HepG2 (cell line): Measurements from ENCODE around the gene CAMK1. TPM values are rescaled to one million over a fixed set of nuclear protein-coding genes. Genes with fewer than 3 reads are reported as not detected.
A peak's percentile ranks its signal among the peaks of the same experiment; 100 is the strongest.

Experiments used
- CSRNP2 ChIP-seq: sonication (generic); formaldehyde crosslinking; conservative IDR thresholded peaks from 2 replicates; pipeline ENCODE4 v1.8.0; 2022; ENCODE audit warnings: low read depth, missing genetic modification reagents
- FOSL2 ChIP-seq: sonication (generic); formaldehyde crosslinking; IDR thresholded peaks from 2 replicates; pipeline ENCODE4 v1.4.0; 2020; ENCODE audit warnings: missing genetic modification reagents
- GABPB1 ChIP-seq: IDR thresholded peaks from 2 replicates; pipeline ENCODE4 v1.6.1; 2016; ENCODE audit warnings: mild to moderate bottlenecking, missing genetic modification reagents, moderate library complexity, missing compliant biosample characterization
- GMEB2 ChIP-seq: IDR thresholded peaks from 2 replicates; pipeline ENCODE4 v1.6.1; 2016; ENCODE audit warnings: missing biosample characterization, missing genetic modification reagents, low read depth
- MBNL3 ChIP-seq: fragments of 250-450 bp; sonication (Bioruptor Pico); conservative IDR thresholded peaks from 2 replicates; pipeline ENCODE4 v1.8.0; 2022; ENCODE audit warnings: mild to moderate bottlenecking, inconsistent platforms
- MED13 ChIP-seq: sonication (generic); formaldehyde crosslinking; IDR thresholded peaks from 2 replicates; pipeline ENCODE4 v1.5.0; 2020; ENCODE audit warnings: missing genetic modification reagents
- MZF1 ChIP-seq: sonication (generic); formaldehyde crosslinking; IDR thresholded peaks from 2 replicates; pipeline ENCODE4 v1.8.1; 2023; ENCODE audit warnings: mild to moderate bottlenecking, missing genetic modification reagents, borderline replicate concordance
- NCOA2 ChIP-seq: sonication (generic); formaldehyde crosslinking; IDR thresholded peaks from 2 replicates; pipeline ENCODE4 v1.8.0; 2022; ENCODE audit warnings: inconsistent platforms
- PATZ1 ChIP-seq: sonication (generic); formaldehyde crosslinking; IDR thresholded peaks from 2 replicates; pipeline ENCODE4 v1.4.0; 2020; ENCODE audit warnings: missing genetic modification reagents
- PHB2 ChIP-seq: fragments of 450-650 bp; IDR thresholded peaks from 2 replicates; pipeline ENCODE4 v1.6.1; 2018; ENCODE audit not compliant: partially characterized antibody
- SP2 ChIP-seq: sonication (generic); formaldehyde crosslinking; IDR thresholded peaks from 2 replicates; pipeline ENCODE4 v1.5.1; 2020; ENCODE audit warnings: mild to moderate bottlenecking, missing genetic modification reagents
- SPEN ChIP-seq: sonication (generic); formaldehyde crosslinking; IDR thresholded peaks from 2 replicates; pipeline ENCODE4 v1.5.1; 2020; ENCODE audit warnings: low read depth, mild to moderate bottlenecking, missing genetic modification reagents
- SRF ChIP-seq: IDR thresholded peaks from 2 replicates; pipeline ENCODE4 v1.6.1; 2011; ENCODE audit warnings: mild to moderate bottlenecking, low read depth, low read length, moderate library complexity
- STAT5B ChIP-seq: sonication (generic); formaldehyde crosslinking; IDR thresholded peaks from 2 replicates; pipeline ENCODE4 v1.4.0; 2020; ENCODE audit warnings: missing genetic modification reagents
- SYNCRIP ChIP-seq: fragments of 200-400 bp; formaldehyde crosslinking; IDR thresholded peaks from 2 replicates; pipeline ENCODE4 v1.6.1; 2018; ENCODE audit warnings: mild to moderate bottlenecking, low read depth, low read length; ENCODE audit not compliant: insufficient read depth
- TAF15 ChIP-seq: fragments of 200-400 bp; formaldehyde crosslinking; IDR thresholded peaks from one replicate; pipeline ENCODE4 v1.6.1; 2018; ENCODE audit warnings: mild to moderate bottlenecking, low read depth, low read length; ENCODE audit not compliant: poor library complexity, severe bottlenecking
- ZBTB37 ChIP-seq: sonication (generic); formaldehyde crosslinking; IDR thresholded peaks from 2 replicates; pipeline ENCODE4 v1.4.0; 2020; ENCODE audit warnings: mild to moderate bottlenecking, missing genetic modification reagents
- ZNF101 ChIP-seq: sonication (generic); formaldehyde crosslinking; IDR thresholded peaks from 2 replicates; pipeline ENCODE4 v1.4.0; 2020; ENCODE audit warnings: mild to moderate bottlenecking, low read depth, missing genetic modification reagents, borderline replicate concordance
- ZNF350 ChIP-seq: sonication (generic); formaldehyde crosslinking; IDR thresholded peaks from 2 replicates; pipeline ENCODE4 v1.4.0; 2020; ENCODE audit warnings: mild to moderate bottlenecking, low read depth, missing genetic modification reagents, borderline replicate concordance
- ZNF484 ChIP-seq: sonication (generic); formaldehyde crosslinking; IDR thresholded peaks from 2 replicates; pipeline ENCODE4 v1.5.1; 2020; ENCODE audit warnings: mild to moderate bottlenecking, low read depth, missing genetic modification reagents, borderline replicate concordance
- ZNF740 ChIP-seq: sonication (generic); formaldehyde crosslinking; IDR thresholded peaks from 2 replicates; pipeline ENCODE4 v1.4.0; 2020; ENCODE audit warnings: missing genetic modification reagents
- ZNF781 ChIP-seq: sonication (generic); formaldehyde crosslinking; IDR thresholded peaks from 2 replicates; pipeline ENCODE4 v1.5.1; 2020; ENCODE audit warnings: borderline replicate concordance, mild to moderate bottlenecking, missing genetic modification reagents; ENCODE audit errors: not compliant biosample characterization
- polyA plus RNA-seq, 8 experiments: library from polyadenylated mRNA; depleted of rRNA in 3 of 8; stranded (reverse) in 7 of 8; unstranded in 1 of 8; fragments of >200 nt; fragmentation: Illumina TruSeq in 4 of 8; extraction: Trizol in 4 of 8; gene quantifications; 2 replicates each; pipeline versions ENCODE4 v1.2.1 to v1.2.3, GENCODE V29; 2011 to 2016; ENCODE audit warnings: low read depth in 4 of 8, missing spikeins in 1 of 8, mixed read lengths in 1 of 8; ENCODE audit not compliant: insufficient read depth in 1 of 8
- total RNA-seq, 5 experiments: library from RNA; depleted of rRNA; stranded (reverse); fragments of >200 nt; fragmentation: Illumina TruSeq; extraction: Trizol; gene quantifications; 2 replicates each; pipeline ENCODE4 v1.2.3, GENCODE V29; 2016; ENCODE audit warnings: low read depth in 1 of 5

CAMK1 gene
- total and polyA plus RNA-seq, 2 of the 13 experiments (the other 11 are each of a cell fraction or from before 2014, with no cell fraction given), result 26.4 to 53.3 TPM

- no peak for TF ChIP-seq ZNF484 (CRISPR knock-in tag)
- no peak for TF ChIP-seq TAF15
- peak; percentile 86 for TF ChIP-seq GMEB2 (CRISPR knock-in tag)
- TF ChIP-seq FOSL2, result no peak; the same call in 1 of the 2 replicates
- TF ChIP-seq GABPB1 (CRISPR knock-in tag), result peak; percentile 87
- TF ChIP-seq ZNF350, result peak; percentile 66; the same call in 1 of the 2 replicates
- TF ChIP-seq SPEN, result peak; percentile 91
- no peak for TF ChIP-seq ZNF101 (CRISPR knock-in tag)
- TF ChIP-seq SP2 (CRISPR knock-in tag), result peak; percentile 40
- peak; percentile 67 for TF ChIP-seq PATZ1 (CRISPR knock-in tag)
- no peak for TF ChIP-seq CSRNP2
- peak; percentile 41; the same call in 1 of the 2 replicates for TF ChIP-seq MED13 (CRISPR knock-in tag)
- TF ChIP-seq STAT5B (CRISPR knock-in tag), result no peak
- no peak for TF ChIP-seq MBNL3 (CRISPR knock-in tag)
- no peak for TF ChIP-seq SRF
- TF ChIP-seq ZNF740 (CRISPR knock-in tag), result no peak; the same call in 1 of the 2 replicates
- TF ChIP-seq ZNF781 (CRISPR knock-in tag), result no peak
- TF ChIP-seq SYNCRIP, result no peak
- no peak for TF ChIP-seq MZF1
- TF ChIP-seq PHB2, result no peak
- TF ChIP-seq ZBTB37, result no peak
- no peak for TF ChIP-seq NCOA2 (CRISPR knock-in tag)
Observed at GRCh38 chr3:9731206-9732079, 38.3 kb downstream of the CAMK1 start, which contains the start of gene BRPF1 (continued).
